IMR-90 (cell line): Measurements from ENCODE around the gene TTYH3. TPM values are rescaled to one million over a fixed set of nuclear protein-coding genes. Genes with fewer than 3 reads are reported as not detected.

Experiments
- ATAC-seq: fragments of 200-7000 bp; cut with Tn5 transposase; 2 replicates; pipeline ENCODE4 v1.9.1; 2020; ENCODE audit warnings: low read depth, mild to moderate bottlenecking, moderate library complexity
- BruUV-seq: library from RNA; stranded (reverse); fragments of 400-500 nt; replicated peaks from 2 replicates; lab custom pipeline; 2021; lab: Mats Ljungman, UMichigan
- CTCF ChIA-PET: fragments of 300-600 bp; formaldehyde crosslinking; extraction: SDS; loops from one replicate; lab custom pipeline; 2021; ENCODE audit warnings: antibody characterized with exemption; lab: Yijun Ruan, JAX
- POLR2A ChIA-PET: fragments of 300-600 bp; sonication (Branson Sonifier 250); formaldehyde crosslinking; loops from one replicate; lab custom pipeline; 2022; ENCODE audit warnings: antibody characterized with exemption; ENCODE audit not compliant: unreplicated experiment; lab: Charles Lee
- DNase-seq: peaks from one replicate; pipeline ENCODE4 v3.0.0; 2013
- H2AFZ ChIP-seq: replicated peaks from 2 replicates; pipeline ENCODE3; 2013; ENCODE audit warnings: low read length, mild to moderate bottlenecking; ENCODE audit not compliant: poor library complexity
- H2AK5ac ChIP-seq: 2 replicates; pipeline ENCODE4 v1.6.1; 2013; ENCODE audit warnings: low read depth, low read length, inconsistent platforms
- H2AK9ac ChIP-seq: replicated peaks from 2 replicates; pipeline ENCODE3; 2013; ENCODE audit warnings: mild to moderate bottlenecking, low read depth, low read length, moderate library complexity; ENCODE audit not compliant: poor library complexity
- H2BK120ac ChIP-seq: 2 replicates; pipeline ENCODE4 v1.6.1; 2013; ENCODE audit warnings: low read depth, low read length, inconsistent platforms
- H2BK15ac ChIP-seq: 3 replicates; pipeline ENCODE4 v1.6.1; 2013; ENCODE audit warnings: low read depth, low read length, inconsistent platforms
- H2BK20ac ChIP-seq: 2 replicates; pipeline ENCODE4 v1.6.1; 2013; ENCODE audit warnings: low read depth, mild to moderate bottlenecking, inconsistent platforms, low read length, moderate library complexity
- H2BK5ac ChIP-seq: 2 replicates; pipeline ENCODE4 v1.6.1; 2013; ENCODE audit warnings: mild to moderate bottlenecking, low read depth, low read length, inconsistent platforms; ENCODE audit not compliant: poor library complexity, severe bottlenecking
- H3K14ac ChIP-seq: replicated peaks from 2 replicates; pipeline ENCODE4 v1.6.1; 2013; ENCODE audit warnings: low read depth, low read length, inconsistent platforms
- H3K18ac ChIP-seq: 2 replicates; pipeline ENCODE4 v1.6.1; 2013; ENCODE audit warnings: low read depth, low read length, control low read depth
- H3K23ac ChIP-seq: 2 replicates; pipeline ENCODE4 v1.6.1; 2013; ENCODE audit warnings: low read depth, low read length, inconsistent platforms
- H3K27ac ChIP-seq: 2 replicates; pipeline ENCODE4 v1.5.1; 2013; ENCODE audit warnings: mild to moderate bottlenecking, control low read depth, low read length; ENCODE audit not compliant: insufficient read depth
- H3K27me3 ChIP-seq: 2 replicates; pipeline ENCODE4 v1.6.1; 2013; ENCODE audit warnings: low read length; ENCODE audit not compliant: control insufficient read depth, insufficient read depth
- H3K36me3 ChIP-seq: 2 replicates; pipeline ENCODE4 v1.6.1; 2013; ENCODE audit warnings: low read length, mixed read lengths; ENCODE audit not compliant: control insufficient read depth, insufficient read depth
- H3K4ac ChIP-seq: 2 replicates; pipeline ENCODE4 v1.6.1; 2013; ENCODE audit warnings: low read depth, low read length, inconsistent platforms
- H3K4me1 ChIP-seq: 2 replicates; pipeline ENCODE4 v1.6.1; 2013; ENCODE audit warnings: low read length, mixed read lengths; ENCODE audit not compliant: control insufficient read depth, insufficient read depth
- H3K4me2 ChIP-seq: 2 replicates; pipeline ENCODE4 v1.6.1; 2013; ENCODE audit warnings: low read depth, mild to moderate bottlenecking, control low read depth, low read length, moderate library complexity
- H3K4me3 ChIP-seq: 2 replicates; pipeline ENCODE4 v1.5.1; 2013; ENCODE audit warnings: low read depth, mild to moderate bottlenecking, control low read depth, low read length, moderate library complexity; ENCODE audit not compliant: insufficient read depth
- H3K56ac ChIP-seq: 2 replicates; pipeline ENCODE4 v1.6.1; 2013; ENCODE audit warnings: low read length, inconsistent platforms; ENCODE audit not compliant: insufficient read depth; ENCODE audit errors: extremely low read depth
- H3K79me1 ChIP-seq, 2 experiments: 2 replicates each; pipeline ENCODE4 v1.6.1; 2013; ENCODE audit warnings: low read length in 2 of 2, inconsistent platforms in 1 of 2, low read depth in 1 of 2
- H3K9ac ChIP-seq: 2 replicates; pipeline ENCODE4 v1.6.1; 2013; ENCODE audit warnings: low read depth, low read length, control low read depth
- H3K9me1 ChIP-seq: 2 replicates; pipeline ENCODE4 v1.6.1; 2013; ENCODE audit warnings: low read length, inconsistent platforms; ENCODE audit not compliant: insufficient read depth
- H3K9me3 ChIP-seq: 2 replicates; pipeline ENCODE4 v1.6.1; 2013; ENCODE audit warnings: low read length; ENCODE audit not compliant: control insufficient read depth, insufficient read depth
- H4K20me1 ChIP-seq: 2 replicates; pipeline ENCODE4 v1.6.1; 2013; ENCODE audit warnings: low read length, inconsistent platforms; ENCODE audit not compliant: insufficient read depth
- H4K5ac ChIP-seq: 2 replicates; pipeline ENCODE4 v1.6.1; 2013; ENCODE audit warnings: mild to moderate bottlenecking, low read depth, low read length, control low read depth
- H4K8ac ChIP-seq, 2 experiments: 2 replicates each; pipeline ENCODE4 v1.6.1; 2013; ENCODE audit warnings: low read depth in 2 of 2, low read length in 2 of 2, control low read depth in 1 of 2, inconsistent platforms in 1 of 2
- H4K91ac ChIP-seq: 2 replicates; pipeline ENCODE4 v1.6.1; 2013; ENCODE audit warnings: low read depth, low read length, inconsistent platforms; ENCODE audit not compliant: insufficient read depth
- BHLHE40 ChIP-seq: fragments of 150-350 bp; IDR thresholded peaks from 2 replicates; pipeline ENCODE4 v1.6.1; 2016; ENCODE audit warnings: mild to moderate bottlenecking, low read depth, low read length
- CEBPB ChIP-seq: IDR thresholded peaks from 2 replicates; pipeline ENCODE4 v1.6.1; 2012; ENCODE audit warnings: low read depth, low read length, improper control_type of control experiment
- CHD1 ChIP-seq: IDR thresholded peaks from 2 replicates; pipeline ENCODE4 v1.6.1; 2012; ENCODE audit warnings: low read depth, low read length, improper control_type of control experiment
- ELK1 ChIP-seq: fragments of 150-350 bp; IDR thresholded peaks from 2 replicates; pipeline ENCODE4 v1.6.1; 2016; ENCODE audit warnings: low read depth, mild to moderate bottlenecking, low read length, moderate library complexity, borderline replicate concordance
- FOS ChIP-seq: fragments of 150-350 bp; IDR thresholded peaks from 2 replicates; pipeline ENCODE4 v1.6.1; 2016; ENCODE audit warnings: low read depth, low read length
- MAFK ChIP-seq: IDR thresholded peaks from 2 replicates; pipeline ENCODE4 v1.6.1; 2012; ENCODE audit warnings: low read depth, low read length, improper control_type of control experiment
- MAZ ChIP-seq: IDR thresholded peaks from 2 replicates; pipeline ENCODE4 v1.6.1; 2012; ENCODE audit warnings: low read depth, mild to moderate bottlenecking, low read length, improper control_type of control experiment, moderate library complexity, borderline replicate concordance
- NFE2L2 ChIP-seq: fragments of 150-350 bp; IDR thresholded peaks from 2 replicates; pipeline ENCODE4 v1.6.1; 2016; ENCODE audit warnings: low read depth, mild to moderate bottlenecking, low read length
- POLR2A ChIP-seq: IDR thresholded peaks from 2 replicates; pipeline ENCODE4 v1.6.1; 2012; ENCODE audit warnings: mild to moderate bottlenecking, low read depth, low read length
- RAD21 ChIP-seq: IDR thresholded peaks from 2 replicates; pipeline ENCODE4 v1.6.1; 2012; ENCODE audit warnings: low read length, improper control_type of control experiment
- RCOR1 ChIP-seq: IDR thresholded peaks from 2 replicates; pipeline ENCODE4 v1.6.1; 2012; ENCODE audit warnings: mild to moderate bottlenecking, low read length, improper control_type of control experiment; ENCODE audit not compliant: insufficient replicate concordance
- RFX5 ChIP-seq: IDR thresholded peaks from 2 replicates; pipeline ENCODE4 v1.8.0; 2012; ENCODE audit warnings: low read depth, mild to moderate bottlenecking, low read length, moderate library complexity
- SMC3 ChIP-seq: fragments of 150-350 bp; IDR thresholded peaks from 2 replicates; pipeline ENCODE4 v1.6.1; 2016; ENCODE audit warnings: low read depth, mild to moderate bottlenecking, antibody characterized with exemption, low read length, moderate library complexity
- USF2 ChIP-seq: fragments of 150-350 bp; IDR thresholded peaks from 2 replicates; pipeline ENCODE4 v1.6.1; 2017; ENCODE audit warnings: mild to moderate bottlenecking, antibody characterized with exemption, low read length, low read depth
- WGBS, 2 experiments: methylation state at CpG; one replicate each; pipeline versions ENCODE4 v1.1.5 to v1.1.7; 2013; ENCODE audit warnings: missing lambda C conversion rate in 2 of 2; ENCODE audit not compliant: insufficient read length in 1 of 2; ENCODE audit errors: extremely low coverage in 2 of 2; 5-methylcytosine and 5-hydroxymethylcytosine counted together
- dilution Hi-C: fragments of 300-500 bp; cut with HindIII; formaldehyde crosslinking; loops from one replicate; pipeline ENCODE4 v1.14.3; 2018; ENCODE audit warnings: low sequenced_read_pairs; ENCODE audit not compliant: unreplicated experiment
- in situ Hi-C: fragments of 300-500 bp; cut with MboI; formaldehyde crosslinking; loops from 3 replicates; pipeline ENCODE4 v1.14.3; 2019; ENCODE audit warnings: low sequenced_read_pairs, inconsistent platforms, mixed read lengths
- intact Hi-C: fragments of 100-400 bp; cut with micrococcal nuclease; formaldehyde crosslinking; loops from 2 replicates; pipeline ENCODE4 v1.10.0; 2022
- polyA plus RNA-seq, 3 experiments: library from polyadenylated mRNA; depleted of rRNA; stranded (reverse); fragments of >200 nt; gene quantifications; 2 replicates each; pipeline ENCODE4 v1.2.3, GENCODE V29; 2012; ENCODE audit warnings: low replicate concordance in 1 of 3
- total RNA-seq: library from RNA; depleted of rRNA; stranded (reverse); fragments of >200 nt; gene quantifications from 2 replicates; pipeline ENCODE4 v1.2.3, GENCODE V29; 2012
- TF ChIP-seq, protein P1 (sequence below): conservative IDR thresholded peaks from 2 replicates; pipeline ENCODE4 v1.5.1; 2012; ENCODE audit warnings: mild to moderate bottlenecking, low read depth, low read length, improper control_type of control experiment

TTYH3 gene
- total and polyA plus RNA-seq, 2 of the 4 experiments (the other 2 are of a cell fraction): 5.6 to 82.6 TPM

GRCh38 chr7:2666588-2667250, 34.9 kb downstream of the TTYH3 start:
- DNase-seq (no peak), ATAC-seq (no peak)
- no peak overlapping the region for H3K23ac ChIP-seq
- H3K56ac ChIP-seq: no peak overlapping the region
- H2AK5ac ChIP-seq: 0 out of 2 replicates have a peak overlapping the region, but pooled peaks have one; percentile 1
- peaks cover 5% of the 10 kb centered on the region; the same call in 1 of the 2 replicates for H3K9me3 ChIP-seq
- no peak overlapping the region for H2BK5ac ChIP-seq
- no peaks in the 10 kb centered on the region for H3K79me1 ChIP-seq
- CTCF ChIA-PET: interaction anchor here (0.6 kb wide), 1 partner anchor 110 kb away, joined by 4 read pairs; no protein-coding TSS in a partner anchor
- no peak for TF ChIP-seq MAFK
- TF ChIP-seq SMC3: no peak
- no peak for TF ChIP-seq POLR2A
- no peak for TF ChIP-seq NFE2L2
- TF ChIP-seq CHD1: no peak
- no peak for TF ChIP-seq FOS
- no peak for TF ChIP-seq RFX5
- TF ChIP-seq, protein P1, sequence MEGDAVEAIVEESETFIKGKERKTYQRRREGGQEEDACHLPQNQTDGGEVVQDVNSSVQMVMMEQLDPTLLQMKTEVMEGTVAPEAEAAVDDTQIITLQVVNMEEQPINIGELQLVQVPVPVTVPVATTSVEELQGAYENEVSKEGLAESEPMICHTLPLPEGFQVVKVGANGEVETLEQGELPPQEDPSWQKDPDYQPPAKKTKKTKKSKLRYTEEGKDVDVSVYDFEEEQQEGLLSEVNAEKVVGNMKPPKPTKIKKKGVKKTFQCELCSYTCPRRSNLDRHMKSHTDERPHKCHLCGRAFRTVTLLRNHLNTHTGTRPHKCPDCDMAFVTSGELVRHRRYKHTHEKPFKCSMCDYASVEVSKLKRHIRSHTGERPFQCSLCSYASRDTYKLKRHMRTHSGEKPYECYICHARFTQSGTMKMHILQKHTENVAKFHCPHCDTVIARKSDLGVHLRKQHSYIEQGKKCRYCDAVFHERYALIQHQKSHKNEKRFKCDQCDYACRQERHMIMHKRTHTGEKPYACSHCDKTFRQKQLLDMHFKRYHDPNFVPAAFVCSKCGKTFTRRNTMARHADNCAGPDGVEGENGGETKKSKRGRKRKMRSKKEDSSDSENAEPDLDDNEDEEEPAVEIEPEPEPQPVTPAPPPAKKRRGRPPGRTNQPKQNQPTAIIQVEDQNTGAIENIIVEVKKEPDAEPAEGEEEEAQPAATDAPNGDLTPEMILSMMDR: no peak
- no peak for TF ChIP-seq RCOR1
- TF ChIP-seq CEBPB: no peak
- TF ChIP-seq ELK1: no peak
- no peak for TF ChIP-seq USF2
- TF ChIP-seq BHLHE40: no peak
- TF ChIP-seq MAZ: no peak
- TF ChIP-seq RAD21: no peak
- no peak overlapping the region for H3K4me3 ChIP-seq
- H4K91ac ChIP-seq: no peak overlapping the region
- H3K14ac ChIP-seq: no peak overlapping the region
- 78% methylated on average over 14 of the region's 18 CpGs; no CpG with 5 or more reads in 1 of the 2 experiments for WGBS, 2 experiments
- no peak overlapping the region for H4K8ac ChIP-seq
- in situ Hi-C loops: no loop called here
- no peak overlapping the region for H2BK20ac ChIP-seq
- intact Hi-C loops: no loop called here
- no TSS peak for BruUV-seq
- no peaks in the 10 kb centered on the region for H3K9me1 ChIP-seq
- H4K20me1 ChIP-seq: peaks cover 3% of the 10 kb centered on the region
- H3K27me3 ChIP-seq: no peaks in the 10 kb centered on the region
- no peak overlapping the region for H3K9ac ChIP-seq
- H2BK120ac ChIP-seq: no peak overlapping the region
- H3K4ac ChIP-seq: no peak overlapping the region
- H3K36me3 ChIP-seq: peaks cover 9% of the 10 kb centered on the region; the same call in 1 of the 2 replicates
- no peak overlapping the region for H2BK15ac ChIP-seq
- POLR2A ChIA-PET: no interaction called here
- no peak overlapping the region for H4K5ac ChIP-seq
- peaks cover 6% of the 10 kb centered on the region for H3K4me1 ChIP-seq
- no peak overlapping the region for H2AFZ ChIP-seq
- dilution Hi-C loops: no loop called here
- no peak overlapping the region for H3K18ac ChIP-seq
- no peak overlapping the region for H3K4me2 ChIP-seq
- H2AK9ac ChIP-seq: peak overlapping the region; percentile 35
- no peak overlapping the region for H3K27ac ChIP-seq
